WTC11 (cell line): ENCODE measurements around the gene MED19. TPM values are rescaled to one million over a fixed set of nuclear protein-coding genes. Genes with fewer than 3 reads are reported as not detected.

Experiments used
- ATAC-seq: fragments of 200-7000 bp; cut with Tn5 transposase; 2 replicates; pipeline ENCODE4 v1.10.0; 2021; ENCODE audit warnings: mild to moderate bottlenecking, moderate library complexity
- CTCF ChIA-PET: fragments of 300-600 bp; sonication (Branson Sonifier 250); formaldehyde crosslinking; loops from one replicate; lab custom pipeline; 2021; ENCODE audit warnings: antibody characterized with exemption; lab: Charles Lee
- POLR2A ChIA-PET: fragments of 350-600 bp; sonication (Branson Sonifier 250); formaldehyde crosslinking; loops from one replicate; lab custom pipeline; 2021; ENCODE audit warnings: antibody characterized with exemption; lab: Charles Lee
- DNase-seq: peaks from one replicate; pipeline ENCODE4 v3.0.0; 2021; ENCODE audit warnings: low spot score
- H3K27ac Mint-ChIP-seq: 2 replicates; pipeline ENCODE4 v1.8.0; 2021; ENCODE audit warnings: mixed read lengths
- H3K27me3 Mint-ChIP-seq: 2 replicates; pipeline ENCODE4 v1.8.0; 2021; ENCODE audit warnings: low read depth, mild to moderate bottlenecking, moderate library complexity, mixed read lengths
- H3K36me3 Mint-ChIP-seq: 2 replicates; pipeline ENCODE4 v1.8.0; 2021; ENCODE audit warnings: mixed read lengths
- H3K4me1 Mint-ChIP-seq: 2 replicates; pipeline ENCODE4 v1.8.0; 2022; ENCODE audit warnings: mixed read lengths
- H3K4me3 Mint-ChIP-seq: 2 replicates; pipeline ENCODE4 v1.8.0; 2021; ENCODE audit warnings: mild to moderate bottlenecking, moderate library complexity, mixed read lengths
- H3K9me3 Mint-ChIP-seq: 2 replicates; pipeline ENCODE4 v1.8.0; 2021; ENCODE audit warnings: mixed read lengths
- AFF4 ChIP-seq: sonication (generic); formaldehyde crosslinking; IDR thresholded peaks from 2 replicates; pipeline ENCODE4 v1.8.1; 2023; ENCODE audit warnings: mild to moderate bottlenecking, missing genetic modification reagents, borderline replicate concordance
- CDX4 ChIP-seq: fragments of 250-450 bp; sonication (Bioruptor Pico); IDR thresholded peaks from 2 replicates; pipeline ENCODE4 v1.9.0; 2021; ENCODE audit warnings: moderate library complexity, mild to moderate bottlenecking, inconsistent platforms, borderline replicate concordance
- CREM ChIP-seq: sonication (generic); formaldehyde crosslinking; IDR thresholded peaks from 2 replicates; pipeline ENCODE4 v1.8.1; 2022; ENCODE audit warnings: mild to moderate bottlenecking, missing genetic modification reagents, moderate library complexity
- E2F5 ChIP-seq: sonication (generic); formaldehyde crosslinking; IDR thresholded peaks from 2 replicates; pipeline ENCODE4 v1.8.1; 2022; ENCODE audit warnings: mild to moderate bottlenecking, moderate library complexity, missing genetic modification reagents
- ETV6 ChIP-seq: sonication (generic); formaldehyde crosslinking; IDR thresholded peaks from 2 replicates; pipeline ENCODE4 v1.8.1; 2022; ENCODE audit warnings: mild to moderate bottlenecking, missing genetic modification reagents
- FOXP1 ChIP-seq: sonication (generic); formaldehyde crosslinking; IDR thresholded peaks from 2 replicates; pipeline ENCODE4 v1.8.0; 2022; ENCODE audit warnings: missing genetic modification reagents, mild to moderate bottlenecking, moderate library complexity, borderline replicate concordance
- GABPB1 ChIP-seq: sonication (generic); formaldehyde crosslinking; IDR thresholded peaks from 2 replicates; pipeline ENCODE4 v1.8.1; 2023; ENCODE audit warnings: mild to moderate bottlenecking, missing genetic modification reagents
- HMGXB4 ChIP-seq: sonication (generic); formaldehyde crosslinking; IDR thresholded peaks from 2 replicates; pipeline ENCODE4 v1.8.1; 2023; ENCODE audit warnings: mild to moderate bottlenecking, moderate library complexity, missing genetic modification reagents
- IRF1 ChIP-seq: sonication (generic); formaldehyde crosslinking; IDR thresholded peaks from 2 replicates; pipeline ENCODE4 v1.8.0; 2023; ENCODE audit warnings: missing genetic modification reagents
- IRF2 ChIP-seq: sonication (generic); formaldehyde crosslinking; IDR thresholded peaks from 2 replicates; pipeline ENCODE4 v1.8.0; 2022; ENCODE audit warnings: low read depth, missing genetic modification reagents, borderline replicate concordance
- MYBL2 ChIP-seq: sonication (generic); formaldehyde crosslinking; IDR thresholded peaks from 2 replicates; pipeline ENCODE4 v1.8.1; 2023; ENCODE audit warnings: mild to moderate bottlenecking, moderate library complexity, missing genetic modification reagents
- NFATC4 ChIP-seq: fragments of 250-450 bp; sonication (Bioruptor Pico); IDR thresholded peaks from 2 replicates; pipeline ENCODE4 v1.9.0; 2021; ENCODE audit warnings: mild to moderate bottlenecking
- PRRX2 ChIP-seq: fragments of 250-450 bp; sonication (Bioruptor Pico); IDR thresholded peaks from 2 replicates; pipeline ENCODE4 v1.8.0; 2021; ENCODE audit warnings: mild to moderate bottlenecking
- RELA ChIP-seq: sonication (generic); formaldehyde crosslinking; IDR thresholded peaks from 2 replicates; pipeline ENCODE4 v1.8.1; 2022; ENCODE audit warnings: missing genetic modification reagents, mild to moderate bottlenecking, borderline replicate concordance
- TEAD4 ChIP-seq: sonication (generic); formaldehyde crosslinking; IDR thresholded peaks from 2 replicates; pipeline ENCODE4 v1.8.0; 2022; ENCODE audit warnings: mild to moderate bottlenecking, missing genetic modification reagents
- TP53 ChIP-seq: sonication (generic); formaldehyde crosslinking; IDR thresholded peaks from 2 replicates; pipeline ENCODE4 v1.8.1; 2023; ENCODE audit warnings: mild to moderate bottlenecking, missing genetic modification reagents
- ZNF121 ChIP-seq: sonication (generic); formaldehyde crosslinking; IDR thresholded peaks from 2 replicates; pipeline ENCODE4 v1.8.0; 2023; ENCODE audit warnings: missing genetic modification reagents
- ZNF219 ChIP-seq: sonication (generic); formaldehyde crosslinking; IDR thresholded peaks from 2 replicates; pipeline ENCODE4 v1.8.0; 2023; ENCODE audit warnings: missing genetic modification reagents, mild to moderate bottlenecking, borderline replicate concordance
- total RNA-seq: library from RNA; stranded (reverse); gene quantifications from 3 replicates; pipeline ENCODE4 v1.2.3, GENCODE V29; 2021
- TF ChIP-seq, protein P1 (sequence below): sonication (generic); formaldehyde crosslinking; IDR thresholded peaks from 2 replicates; pipeline ENCODE4 v1.8.0; 2023; ENCODE audit warnings: missing genetic modification reagents, mild to moderate bottlenecking, borderline replicate concordance
- TF ChIP-seq, protein P2 (sequence below): sonication (generic); formaldehyde crosslinking; IDR thresholded peaks from 2 replicates; pipeline ENCODE4 v1.8.0; 2022; ENCODE audit warnings: mild to moderate bottlenecking, missing genetic modification reagents
- TF ChIP-seq, protein P3 (sequence below): sonication (generic); formaldehyde crosslinking; IDR thresholded peaks from 2 replicates; pipeline ENCODE4 v1.8.1; 2022; ENCODE audit warnings: low read depth, missing genetic modification reagents, borderline replicate concordance

MED19 gene
- total RNA-seq, 1 experiment from 2014 or later, result 19.1 TPM

DNA sequence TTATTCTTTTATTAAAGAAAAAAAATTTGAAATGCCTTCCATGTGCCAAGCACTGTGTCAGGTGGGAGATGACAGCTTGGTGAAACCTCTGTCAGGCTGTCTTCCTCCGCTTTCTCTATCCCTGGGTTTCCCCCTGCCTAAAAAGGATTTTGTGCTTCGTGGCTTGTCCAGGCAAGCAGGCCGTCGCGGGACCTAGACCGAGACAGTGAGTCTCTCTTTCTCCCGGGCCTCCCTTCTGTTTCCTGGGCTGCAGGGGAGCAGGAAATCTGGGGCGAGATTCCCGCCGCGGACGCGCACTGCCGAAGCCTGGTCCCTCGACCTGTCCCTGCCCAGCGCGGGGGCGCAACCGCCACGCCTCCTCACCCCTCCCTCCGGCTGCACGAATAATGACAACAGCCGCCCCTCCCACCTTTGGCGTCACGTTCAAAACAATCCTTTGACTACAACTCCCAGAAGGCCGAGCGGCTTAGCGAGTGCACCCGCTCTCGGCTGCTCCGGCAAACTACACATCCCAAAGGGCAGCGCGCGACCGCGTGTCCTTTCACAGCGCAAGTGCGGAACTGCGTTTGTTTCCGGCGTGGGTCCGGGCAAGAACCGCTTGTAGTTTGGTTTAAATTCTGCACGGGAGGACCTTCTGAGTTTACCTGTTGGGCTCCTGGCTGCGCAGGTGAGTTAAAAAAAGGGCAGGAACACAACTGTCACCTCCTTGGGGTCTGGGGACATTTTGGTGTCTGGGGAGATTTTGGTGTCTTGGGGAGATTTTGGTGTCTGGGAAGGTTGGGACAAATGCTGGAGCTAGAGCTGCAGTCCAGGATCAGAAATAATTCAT lies 54.6 kb downstream of the MED19 start, which contains the start of gene CLP1 (continued):
- TF ChIP-seq, protein P1, sequence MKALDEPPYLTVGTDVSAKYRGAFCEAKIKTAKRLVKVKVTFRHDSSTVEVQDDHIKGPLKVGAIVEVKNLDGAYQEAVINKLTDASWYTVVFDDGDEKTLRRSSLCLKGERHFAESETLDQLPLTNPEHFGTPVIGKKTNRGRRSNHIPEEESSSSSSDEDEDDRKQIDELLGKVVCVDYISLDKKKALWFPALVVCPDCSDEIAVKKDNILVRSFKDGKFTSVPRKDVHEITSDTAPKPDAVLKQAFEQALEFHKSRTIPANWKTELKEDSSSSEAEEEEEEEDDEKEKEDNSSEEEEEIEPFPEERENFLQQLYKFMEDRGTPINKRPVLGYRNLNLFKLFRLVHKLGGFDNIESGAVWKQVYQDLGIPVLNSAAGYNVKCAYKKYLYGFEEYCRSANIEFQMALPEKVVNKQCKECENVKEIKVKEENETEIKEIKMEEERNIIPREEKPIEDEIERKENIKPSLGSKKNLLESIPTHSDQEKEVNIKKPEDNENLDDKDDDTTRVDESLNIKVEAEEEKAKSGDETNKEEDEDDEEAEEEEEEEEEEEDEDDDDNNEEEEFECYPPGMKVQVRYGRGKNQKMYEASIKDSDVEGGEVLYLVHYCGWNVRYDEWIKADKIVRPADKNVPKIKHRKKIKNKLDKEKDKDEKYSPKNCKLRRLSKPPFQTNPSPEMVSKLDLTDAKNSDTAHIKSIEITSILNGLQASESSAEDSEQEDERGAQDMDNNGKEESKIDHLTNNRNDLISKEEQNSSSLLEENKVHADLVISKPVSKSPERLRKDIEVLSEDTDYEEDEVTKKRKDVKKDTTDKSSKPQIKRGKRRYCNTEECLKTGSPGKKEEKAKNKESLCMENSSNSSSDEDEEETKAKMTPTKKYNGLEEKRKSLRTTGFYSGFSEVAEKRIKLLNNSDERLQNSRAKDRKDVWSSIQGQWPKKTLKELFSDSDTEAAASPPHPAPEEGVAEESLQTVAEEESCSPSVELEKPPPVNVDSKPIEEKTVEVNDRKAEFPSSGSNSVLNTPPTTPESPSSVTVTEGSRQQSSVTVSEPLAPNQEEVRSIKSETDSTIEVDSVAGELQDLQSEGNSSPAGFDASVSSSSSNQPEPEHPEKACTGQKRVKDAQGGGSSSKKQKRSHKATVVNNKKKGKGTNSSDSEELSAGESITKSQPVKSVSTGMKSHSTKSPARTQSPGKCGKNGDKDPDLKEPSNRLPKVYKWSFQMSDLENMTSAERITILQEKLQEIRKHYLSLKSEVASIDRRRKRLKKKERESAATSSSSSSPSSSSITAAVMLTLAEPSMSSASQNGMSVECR (CRISPR knock-in tag), result peak; percentile 36; the same call in 1 of the 2 replicates
- TF ChIP-seq GABPB1 (CRISPR knock-in tag) (peak; percentile 78; the same call in 1 of the 2 replicates), FOXP1 (CRISPR knock-in tag) (peak; percentile 68; the same call in 1 of the 2 replicates), TP53 (no peak), ZNF121 (0 out of 2 replicates have a peak, but pooled peaks have one; percentile 17), NFATC4 (CRISPR knock-in tag) (no peak), E2F5 (CRISPR knock-in tag) (peak; percentile 74; the same call in 1 of the 2 replicates), IRF2 (CRISPR knock-in tag) (no peak), ZNF219 (CRISPR knock-in tag) (no peak), CREM (CRISPR knock-in tag) (peak; percentile 77; the same call in 1 of the 2 replicates), ETV6 (CRISPR knock-in tag) (peak; percentile 65; the same call in 1 of the 2 replicates), RELA (CRISPR knock-in tag) (no peak), HMGXB4 (CRISPR knock-in tag) (no peak)
- TF ChIP-seq, protein P2, sequence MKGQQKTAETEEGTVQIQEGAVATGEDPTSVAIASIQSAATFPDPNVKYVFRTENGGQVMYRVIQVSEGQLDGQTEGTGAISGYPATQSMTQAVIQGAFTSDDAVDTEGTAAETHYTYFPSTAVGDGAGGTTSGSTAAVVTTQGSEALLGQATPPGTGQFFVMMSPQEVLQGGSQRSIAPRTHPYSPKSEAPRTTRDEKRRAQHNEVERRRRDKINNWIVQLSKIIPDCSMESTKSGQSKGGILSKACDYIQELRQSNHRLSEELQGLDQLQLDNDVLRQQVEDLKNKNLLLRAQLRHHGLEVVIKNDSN (CRISPR knock-in tag), result peak; percentile 86; the same call in 1 of the 2 replicates

DNA sequence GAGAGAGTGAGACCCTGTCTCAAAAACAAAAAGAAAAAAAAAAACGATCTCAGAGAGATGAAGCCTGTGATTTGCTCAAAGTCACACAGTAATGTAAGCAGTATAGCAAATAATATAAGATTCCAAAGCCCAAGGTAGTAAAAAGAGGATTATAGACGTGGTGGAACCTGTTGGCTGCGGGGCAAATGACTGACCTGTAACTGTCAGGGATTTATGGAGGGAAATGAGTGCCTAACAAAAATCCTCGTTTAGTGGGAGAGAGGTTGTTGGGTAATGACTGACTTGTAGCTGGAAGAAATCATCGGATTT lies 55.2 kb downstream of the MED19 start:
- Mint-ChIP-seq H3K4me1 (peaks cover 22% of the 10 kb centered on the region), H3K27ac (peak overlapping the region; percentile 55), H3K4me3 (peak overlapping the region; percentile 99), H3K9me3 (no peaks in the 10 kb centered on the region), H3K36me3 (peaks cover 22% of the 10 kb centered on the region), H3K27me3 (peaks cover 47% of the 10 kb centered on the region)
- POLR2A ChIA-PET, result no interaction called here
- CTCF ChIA-PET, result interaction anchor here (1.9 to 3.5 kb wide), 2 partner anchors 12 to 164 kb away, joined by 5 to 13 read pairs; no protein-coding TSS in a partner anchor
- ATAC-seq (no peak), DNase-seq (no peak)
- TF ChIP-seq AFF4 (no peak), CDX4 (CRISPR knock-in tag) (no peak), TEAD4 (CRISPR knock-in tag) (no peak), MYBL2 (CRISPR knock-in tag) (no peak), IRF1 (CRISPR knock-in tag) (no peak), PRRX2 (no peak)
- TF ChIP-seq, protein P3, sequence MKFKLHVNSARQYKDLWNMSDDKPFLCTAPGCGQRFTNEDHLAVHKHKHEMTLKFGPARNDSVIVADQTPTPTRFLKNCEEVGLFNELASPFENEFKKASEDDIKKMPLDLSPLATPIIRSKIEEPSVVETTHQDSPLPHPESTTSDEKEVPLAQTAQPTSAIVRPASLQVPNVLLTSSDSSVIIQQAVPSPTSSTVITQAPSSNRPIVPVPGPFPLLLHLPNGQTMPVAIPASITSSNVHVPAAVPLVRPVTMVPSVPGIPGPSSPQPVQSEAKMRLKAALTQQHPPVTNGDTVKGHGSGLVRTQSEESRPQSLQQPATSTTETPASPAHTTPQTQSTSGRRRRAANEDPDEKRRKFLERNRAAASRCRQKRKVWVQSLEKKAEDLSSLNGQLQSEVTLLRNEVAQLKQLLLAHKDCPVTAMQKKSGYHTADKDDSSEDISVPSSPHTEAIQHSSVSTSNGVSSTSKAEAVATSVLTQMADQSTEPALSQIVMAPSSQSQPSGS (CRISPR knock-in tag), result no peak
